Panc1 (cell line): ENCODE measurements around the gene TTC3.

Experiments used
- SIN3A ChIP-seq: IDR thresholded peaks from 2 replicates; pipeline ENCODE4 v1.6.1; 2012; ENCODE audit warnings: low read depth, mild to moderate bottlenecking, low read length, moderate library complexity, borderline replicate concordance; ENCODE audit not compliant: insufficient read depth
- TF ChIP-seq, protein P1 (sequence below): fragments of 450-650 bp; IDR thresholded peaks from 2 replicates; pipeline ENCODE4 v1.5.1; 2017; ENCODE audit warnings: mild to moderate bottlenecking

DNA sequence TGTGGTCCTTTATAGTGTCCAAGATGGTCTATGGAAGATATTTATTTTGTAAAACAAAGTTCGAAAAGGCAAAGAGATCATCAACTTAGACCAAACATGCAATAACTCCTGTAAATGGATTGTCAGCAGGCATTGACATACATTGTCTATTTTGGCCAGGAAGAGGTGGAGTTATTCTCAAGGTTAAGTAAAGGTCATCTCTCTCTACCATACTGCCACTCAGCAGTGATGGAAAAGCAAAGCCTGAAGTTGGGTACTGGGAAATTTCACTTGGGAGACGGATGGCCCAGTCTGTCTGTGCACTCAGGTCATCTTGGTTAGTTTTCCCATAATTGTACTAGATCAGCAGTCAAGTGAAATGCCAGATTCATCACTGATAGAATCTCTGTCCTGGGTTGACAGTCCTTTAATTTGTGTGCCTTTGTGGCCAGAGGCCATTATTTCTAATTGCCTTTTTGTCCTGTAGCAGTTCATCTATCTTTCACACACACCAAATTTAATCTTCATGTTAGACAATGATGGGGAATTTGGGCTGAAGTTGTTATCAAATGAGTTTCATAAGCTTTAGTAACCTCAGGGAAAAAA is 17.7 kb upstream of the TTC3 start:
- no peak for TF ChIP-seq SIN3A
- TF ChIP-seq, protein P1, sequence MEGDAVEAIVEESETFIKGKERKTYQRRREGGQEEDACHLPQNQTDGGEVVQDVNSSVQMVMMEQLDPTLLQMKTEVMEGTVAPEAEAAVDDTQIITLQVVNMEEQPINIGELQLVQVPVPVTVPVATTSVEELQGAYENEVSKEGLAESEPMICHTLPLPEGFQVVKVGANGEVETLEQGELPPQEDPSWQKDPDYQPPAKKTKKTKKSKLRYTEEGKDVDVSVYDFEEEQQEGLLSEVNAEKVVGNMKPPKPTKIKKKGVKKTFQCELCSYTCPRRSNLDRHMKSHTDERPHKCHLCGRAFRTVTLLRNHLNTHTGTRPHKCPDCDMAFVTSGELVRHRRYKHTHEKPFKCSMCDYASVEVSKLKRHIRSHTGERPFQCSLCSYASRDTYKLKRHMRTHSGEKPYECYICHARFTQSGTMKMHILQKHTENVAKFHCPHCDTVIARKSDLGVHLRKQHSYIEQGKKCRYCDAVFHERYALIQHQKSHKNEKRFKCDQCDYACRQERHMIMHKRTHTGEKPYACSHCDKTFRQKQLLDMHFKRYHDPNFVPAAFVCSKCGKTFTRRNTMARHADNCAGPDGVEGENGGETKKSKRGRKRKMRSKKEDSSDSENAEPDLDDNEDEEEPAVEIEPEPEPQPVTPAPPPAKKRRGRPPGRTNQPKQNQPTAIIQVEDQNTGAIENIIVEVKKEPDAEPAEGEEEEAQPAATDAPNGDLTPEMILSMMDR = no peak
